HG02970 (cell line): ENCODE data around the gene TSPAN3.

Source experiments
- ATAC-seq: cut with Tn5 transposase; IDR thresholded peaks from one replicate; pipeline ENCODE4 v1.9.1; 2021; ENCODE audit warnings: mild to moderate bottlenecking, moderate library complexity, moderate number of reproducible peaks; ENCODE audit not compliant: unreplicated experiment, low FRiP score

Gene TSPAN3

GRCh38 chr15:77070495-77071304 lies at the start of gene TSPAN3:
TSPAN3 (minus strand) TSS chr15:77071109; CDS start chr15:77070954, 155 bp downstream.
- ATAC-seq: peak; percentile 88

- ATAC-seq: no peak
Measured at GRCh38 chr15:77120576-77120975, 49.7 kb upstream of the TSPAN3 start.

GRCh38 chr15:77119446-77119845 lies 48.5 kb upstream of the TSPAN3 start:
- no peak for ATAC-seq

- ATAC-seq: no peak
Measured at GRCh38 chr15:77118882-77119321, 48.0 kb upstream of the TSPAN3 start.

DNA sequence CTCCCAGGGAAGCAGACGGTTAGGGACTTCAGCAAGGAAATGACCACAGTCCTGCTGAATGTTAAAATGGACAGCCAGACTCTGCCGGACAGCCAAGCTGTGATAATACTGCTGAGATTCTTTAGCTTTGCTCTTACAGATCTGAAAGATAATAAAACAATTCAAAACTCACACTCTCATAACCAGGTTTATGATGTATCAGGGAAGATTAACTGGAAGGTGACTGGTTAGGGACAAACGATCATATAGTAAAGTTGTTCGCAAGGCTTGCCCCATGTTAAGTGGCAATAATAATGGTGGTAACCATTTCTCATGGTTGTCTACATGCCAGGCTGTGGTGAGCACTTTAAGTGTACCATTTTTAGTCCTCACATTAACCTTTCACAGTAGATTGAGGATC lies 44.3 kb upstream of the TSPAN3 start:
- ATAC-seq: no peak

- ATAC-seq: no peak
Measured at GRCh38 chr15:77112838-77113504, 42.1 kb upstream of the TSPAN3 start.

- no peak for ATAC-seq
Measured at GRCh38 chr15:77111789-77112188, 40.9 kb upstream of the TSPAN3 start.

DNA sequence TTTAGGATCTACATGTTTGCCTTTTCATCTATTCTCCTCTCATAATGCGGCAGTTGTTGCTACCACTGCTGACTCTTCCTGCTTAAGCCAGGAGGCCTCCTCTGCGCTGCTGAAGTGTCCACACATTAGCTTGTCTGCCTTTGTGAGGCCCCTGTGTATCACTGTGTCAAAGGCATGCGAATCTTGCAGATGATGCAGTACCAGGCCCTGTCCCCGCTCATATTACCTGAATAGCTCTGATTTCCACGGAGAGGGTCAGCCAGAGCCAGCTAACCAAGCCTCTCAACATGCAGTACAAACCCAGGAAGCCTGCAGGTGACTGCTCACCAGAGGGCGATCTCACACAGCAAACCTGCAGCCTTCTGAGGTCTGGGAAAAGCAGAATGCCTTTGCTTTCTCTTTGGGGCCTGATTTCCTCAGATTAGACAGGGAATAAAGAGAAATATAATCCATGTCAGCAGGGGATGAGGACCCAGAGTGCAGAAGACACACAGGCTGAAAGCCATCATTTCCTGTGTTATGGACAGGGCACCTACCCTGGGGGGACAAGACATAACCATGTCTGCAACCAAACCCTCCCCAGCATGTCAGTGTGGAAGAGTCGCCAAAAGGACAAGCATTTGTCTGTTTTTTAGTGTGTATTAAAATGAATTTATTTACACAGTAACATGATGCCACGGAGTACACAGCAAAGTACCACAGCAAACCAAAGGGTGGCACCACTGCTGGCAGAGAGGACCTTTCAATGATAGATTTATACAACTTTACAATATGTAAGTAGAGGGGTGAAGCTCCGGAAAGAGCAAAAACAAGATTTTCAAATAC lies 36.8 kb upstream of the TSPAN3 start:
- no peak for ATAC-seq

GRCh38 chr15:77107068-77107467 lies 36.2 kb upstream of the TSPAN3 start:
- no peak for ATAC-seq

DNA sequence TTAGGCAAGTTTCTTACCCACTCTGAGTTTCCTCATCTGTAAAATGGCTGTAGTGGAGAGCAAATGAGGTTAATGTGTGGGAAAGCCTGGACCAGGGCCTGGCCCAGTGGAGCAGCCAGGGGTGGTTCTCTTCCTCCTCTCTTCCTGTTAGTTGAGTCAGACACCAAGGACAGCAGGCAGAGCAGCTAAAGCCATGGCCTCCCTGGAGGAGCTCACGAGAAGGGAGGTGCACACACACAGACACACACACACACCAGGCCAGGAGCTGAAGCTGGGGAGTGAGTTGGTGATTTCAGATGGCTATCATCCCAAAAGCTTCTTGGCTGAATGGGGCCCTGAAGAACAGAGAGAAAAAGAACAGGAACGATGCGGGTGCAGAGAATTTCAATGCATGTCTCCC lies 33.2 kb upstream of the TSPAN3 start:
- ATAC-seq: no peak

GRCh38 chr15:77099741-77100463 lies 29.0 kb upstream of the TSPAN3 start:
- ATAC-seq: no peak

- no peak for ATAC-seq
Measured at GRCh38 chr15:77098572-77098971, 27.7 kb upstream of the TSPAN3 start.

- ATAC-seq: no peak
Measured at GRCh38 chr15:77097921-77098320, 27.0 kb upstream of the TSPAN3 start.

- ATAC-seq: no peak
Measured at GRCh38 chr15:77097248-77097721, 26.4 kb upstream of the TSPAN3 start.

- no peak for ATAC-seq
Measured at GRCh38 chr15:77096541-77096940, 25.6 kb upstream of the TSPAN3 start.

DNA sequence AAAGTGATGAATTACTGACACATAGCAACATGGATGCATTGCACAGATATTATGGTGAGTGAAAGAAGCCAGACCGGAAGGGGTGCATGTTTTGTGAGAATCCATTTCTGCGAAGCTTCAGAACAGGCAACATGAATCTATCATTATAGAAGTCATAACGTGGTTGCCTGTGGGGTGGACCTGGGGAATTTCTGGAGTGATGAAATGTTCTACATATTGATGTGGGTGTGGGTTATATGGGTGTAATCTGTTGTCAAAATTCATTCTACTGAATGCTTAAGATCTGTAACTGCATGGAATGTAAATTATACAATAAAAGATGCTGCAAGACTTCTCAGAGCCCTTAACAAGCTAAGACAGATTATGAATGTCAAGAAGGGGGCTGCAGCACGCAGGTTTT lies 25.2 kb upstream of the TSPAN3 start:
- ATAC-seq: no peak

DNA sequence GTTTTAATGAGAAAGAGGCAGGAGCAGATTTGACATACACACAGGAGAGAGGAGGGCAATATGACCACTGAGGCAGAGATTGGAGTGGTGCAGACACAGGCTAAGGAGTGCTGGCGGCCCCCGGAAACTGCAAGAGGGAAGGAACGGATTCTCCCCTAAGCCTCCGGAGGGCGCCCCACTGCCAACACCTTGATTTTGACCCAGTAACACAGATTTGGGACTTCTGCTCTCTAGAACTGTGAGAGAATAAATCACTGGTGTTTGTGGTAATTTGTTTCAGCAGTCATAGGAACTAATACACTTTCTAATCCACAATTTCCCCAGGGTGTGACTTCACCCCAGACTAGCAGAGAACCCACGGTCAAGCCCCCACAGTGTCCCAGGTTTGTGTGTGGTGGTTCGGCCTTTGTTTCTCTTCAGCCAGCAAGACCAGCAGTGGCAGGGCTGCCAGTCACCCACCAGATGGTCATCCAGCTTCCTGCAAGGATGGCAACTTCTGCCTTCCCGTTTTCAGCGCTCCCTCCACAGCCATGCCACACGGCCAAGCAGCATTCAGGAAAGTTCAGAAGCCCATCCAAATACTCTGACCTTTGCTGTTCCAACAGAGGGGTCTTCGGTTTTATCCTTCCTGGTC lies 23.6 kb upstream of the TSPAN3 start:
- no peak for ATAC-seq

- ATAC-seq: no peak
Measured at GRCh38 chr15:77093436-77093835, 22.5 kb upstream of the TSPAN3 start.

GRCh38 chr15:77091097-77091496 lies 20.2 kb upstream of the TSPAN3 start:
- no peak for ATAC-seq

DNA sequence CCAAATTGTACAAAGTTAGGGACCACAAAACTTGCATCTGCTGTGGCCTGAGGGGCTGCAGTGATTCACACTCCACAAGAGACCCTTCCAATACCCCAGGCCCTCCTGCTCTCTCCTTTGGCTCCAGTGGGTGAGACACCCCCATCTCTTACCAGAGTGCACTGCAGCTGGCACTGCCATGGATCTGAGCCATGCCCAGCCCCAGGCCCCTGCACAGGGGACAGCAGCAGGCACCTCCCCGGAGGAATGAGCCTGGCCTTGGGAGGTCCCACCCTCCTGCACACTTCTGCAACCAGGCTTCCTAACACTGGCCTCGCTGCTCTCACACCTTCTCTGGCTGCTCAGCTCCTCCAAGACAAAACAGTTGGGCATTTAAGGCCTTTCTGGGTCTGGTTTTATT lies 16.3 kb upstream of the TSPAN3 start:
- no peak for ATAC-seq
